ENCODE measurements around the gene TENM4. TPM values are rescaled to one million over a fixed set of nuclear protein-coding genes. Genes with fewer than 3 reads are reported as not detected.

The TENM4 gene
- total and polyA plus RNA-seq, 2 of the 8 experiments (the other 6 are each of a cell fraction or from before 2014, with no cell fraction given), result 3.5 to 7.2 TPM

DNA sequence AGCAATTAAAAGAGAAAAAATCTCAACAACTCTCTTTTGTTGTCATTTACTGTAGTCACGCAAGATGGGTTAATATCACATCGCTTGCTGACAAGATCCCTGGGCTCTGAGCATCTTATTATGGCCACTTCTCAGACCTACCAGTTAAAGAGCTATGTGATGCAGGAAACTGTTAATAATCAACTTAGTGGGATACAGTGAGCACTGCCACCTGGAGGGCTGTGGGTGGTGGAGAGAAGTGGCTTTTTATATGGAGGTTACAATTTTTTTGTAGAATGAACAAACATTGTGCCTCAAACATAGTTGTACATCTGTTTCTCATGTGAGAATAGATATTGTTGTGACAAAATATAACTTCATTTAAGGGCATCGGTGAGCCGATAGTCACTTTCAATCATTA lies 181.0 kb downstream of the TENM4 start:
- Histone ChIP-seq H3K23me2 (ENCODE audit: low read depth, low read length) (peaks cover 4% of the 10 kb centered on the region; the same call in 1 of the 2 replicates), H3K56ac (replicated peaks; ENCODE audit: insufficient read length, low read depth, low read length) (no peak overlapping the region), H3K9ac (replicated peaks in 1 of 4; ENCODE audit: extremely low read depth in 1 of 4, low read depth in 3 of 4, low read length in 3 of 4) (no peak overlapping the region), H3K4me2 (ENCODE audit: insufficient read depth in 1 of 2, low read depth in 2 of 2, low read length in 2 of 2) (no peak overlapping the region), H2AFZ (ENCODE audit: low read length) (no peak overlapping the region), H4K91ac (replicated peaks; ENCODE audit: insufficient read length, low read length) (no peak overlapping the region), H2AK5ac (ENCODE audit: low read depth, low read length) (no peak overlapping the region), H3K18ac (ENCODE audit: extremely low read depth, low read length) (no peak overlapping the region), H3K27me3 (replicated peaks in 1 of 4; ENCODE audit: control insufficient read depth in 3 of 4, extremely low read depth in 1 of 4, insufficient read depth in 3 of 4, low read length in 3 of 4) (no peaks in the 10 kb centered on the region), H3K4me1 (replicated peaks in 1 of 4; ENCODE audit: control insufficient read depth in 3 of 4, insufficient read depth in 4 of 4, low read length in 3 of 4) (peaks cover 0 to 4% (median 0%) of the 10 kb centered on the region in 4 experiments; a peak in 1 of 7 replicates), H4K20me1 (replicated peaks in 1 of 2; ENCODE audit: control insufficient read depth in 1 of 2, insufficient read depth in 2 of 2, low read length in 2 of 2) (no peaks in the 10 kb centered on the region), H3K79me1 (ENCODE audit: low read depth, low read length) (no peaks in the 10 kb centered on the region), H3K4ac (replicated peaks; ENCODE audit: insufficient read length, low read depth, low read length) (no peak overlapping the region), H3K79me2 (ENCODE audit: control insufficient read depth in 1 of 2, insufficient read depth in 2 of 2, low read length in 2 of 2) (no peaks in the 10 kb centered on the region), H4K5ac (ENCODE audit: insufficient read length, low read depth, low read length) (no peak overlapping the region), H3K23ac (ENCODE audit: insufficient read length) (no peak overlapping the region), H2BK5ac (ENCODE audit: low read depth, low read length) (no peak overlapping the region), H3K4me3 (ENCODE audit: extremely low read depth in 1 of 4, insufficient read depth in 2 of 4, low read depth in 3 of 4, low read length in 4 of 4) (no peak overlapping the region), H3K14ac (ENCODE audit: insufficient read length) (no peak overlapping the region), H3K27ac (ENCODE audit: low read depth, low read length) (no peak overlapping the region), H2BK15ac (ENCODE audit: low read length) (no peak overlapping the region), H2BK20ac (ENCODE audit: low read length) (no peak overlapping the region), H2BK120ac (replicated peaks; ENCODE audit: low read depth, low read length) (no peak overlapping the region), H2BK12ac (ENCODE audit: low read depth, low read length) (no peak overlapping the region), H3K36me3 (ENCODE audit: control insufficient read depth in 2 of 4, insufficient read depth in 4 of 4, low read length in 3 of 4) (no peaks in the 10 kb centered on the region), H3K9me3 (ENCODE audit: insufficient read depth in 2 of 2, low read depth in 1 of 2, low read length in 1 of 2) (no peaks in the 10 kb centered on the region), H4K8ac (ENCODE audit: extremely low read depth, insufficient read depth, low read length) (no peak overlapping the region)
- FAIRE-seq, result no peak
- WGBS, 2 experiments (ENCODE audit: extremely low coverage in 1 of 2, insufficient coverage in 1 of 2, insufficient read length in 1 of 2, insufficient replicate concordance in 2 of 2, low coverage in 1 of 2, low lambda C conversion rate in 2 of 2, missing lambda C conversion rate in 1 of 2), result 87% methylated on average over 4 of the region's 4 CpGs; no CpG with 5 or more reads in 1 of the 2 experiments
- no peak for DNase-seq (ENCODE audit: low read depth in 1 of 2, low spot score in 2 of 2)
- CTCF ChIA-PET (ENCODE audit: partially characterized antibody), result interaction anchor here (1.5 to 1.7 kb wide), 2 partner anchors 9 to 32 kb away, joined by 3 to 4 read pairs; no protein-coding TSS in a partner anchor
- POLR2A ChIA-PET (ENCODE audit: partially characterized antibody), result no interaction called here
- no peak for TF ChIP-seq SP2 (IDR thresholded peaks at IDR 0.05; ENCODE audit: low read length)
- TF ChIP-seq CEBPB (IDR thresholded peaks at IDR 0.05; ENCODE audit: low read depth, low read length), result no peak
- no peak for TF ChIP-seq POLR2AphosphoS5 (IDR thresholded peaks at IDR 0.05; ENCODE audit: low read depth, low read length)
